ENCODE results near the gene CXCL17. TPM values are rescaled to one million over a fixed set of nuclear protein-coding genes. Genes with fewer than 3 reads are reported as not detected.

The CXCL17 gene
- polyA plus RNA-seq, 2 donors, result 107 to 171 TPM

GRCh38 chr19:42428676-42429075, 14.1 kb downstream of the CXCL17 start:
- Histone ChIP-seq H3K36me3 (ENCODE audit: control insufficient read depth in 2 of 2, insufficient read depth in 2 of 2, low read length in 1 of 2) (peaks cover 0 to 2% of the 10 kb centered on the region in 2 donors), H3K9me3 (ENCODE audit: control insufficient read depth in 2 of 2, insufficient read depth in 1 of 2, low read depth in 1 of 2, low read length in 1 of 2) (no peaks in the 10 kb centered on the region), H3K4me1 (ENCODE audit: control insufficient read depth in 2 of 2, insufficient read depth in 2 of 2, low read length in 1 of 2) (peaks cover 2 to 4% of the 10 kb centered on the region in 2 donors), H3K27me3 (ENCODE audit: control insufficient read depth in 1 of 2, insufficient read depth in 2 of 2, low read length in 2 of 2) (no peaks in the 10 kb centered on the region), H3K27ac (ENCODE audit: low read depth in 2 of 2, low read length in 1 of 2) (no peak overlapping the region), H3K4me3 (ENCODE audit: low read depth in 1 of 2, low read length in 2 of 2) (no peak overlapping the region)
- 86 to 92% methylated on average over 3 of the region's 3 CpGs for WGBS, 2 donors

DNA sequence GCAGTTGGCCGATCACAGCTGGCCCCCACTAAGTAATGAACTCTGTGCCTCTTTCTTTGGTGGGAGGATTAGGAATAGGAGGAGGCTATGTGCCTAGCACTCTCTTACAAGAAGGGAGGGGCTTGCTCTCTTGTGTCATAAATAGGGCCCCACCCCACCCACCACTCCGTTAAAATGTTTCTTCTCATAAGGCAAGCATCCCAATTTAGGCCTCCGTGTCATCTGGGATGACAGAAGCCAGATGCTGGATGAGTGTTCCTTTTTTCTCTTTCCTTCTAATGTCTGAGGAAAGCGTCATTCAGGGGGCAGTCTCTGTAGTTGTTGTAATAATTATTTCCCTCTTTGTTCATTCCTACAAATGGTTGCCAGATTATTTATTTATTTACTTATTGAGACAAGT, 15.4 kb downstream of the CXCL17 start, which contains the start of gene LIPE:
Gene LIPE, minus strand, starts transcription at position 76 of the 400 bp plus-strand sequence. CDS start 239 bp downstream, outside the sequence.
- H3K27ac ChIP-seq (ENCODE audit: low read depth in 2 of 2, low read length in 1 of 2), result no peak within 1 kb of the TSS
- H3K27me3 ChIP-seq (ENCODE audit: control insufficient read depth in 1 of 2, insufficient read depth in 2 of 2, low read length in 2 of 2), result no peaks in the 10 kb centered on the region
- H3K4me1 ChIP-seq (ENCODE audit: control insufficient read depth in 2 of 2, insufficient read depth in 2 of 2, low read length in 1 of 2), result peaks cover 4 to 11% of the 10 kb centered on the region in 2 donors
- 69 to 82% methylated on average over 4 of the region's 4 CpGs for WGBS, 2 donors
- no peak within 1 kb of the TSS for H3K4me3 ChIP-seq (ENCODE audit: low read depth in 1 of 2, low read length in 2 of 2)
- no peaks in the 10 kb centered on the region for H3K36me3 ChIP-seq (ENCODE audit: control insufficient read depth in 2 of 2, insufficient read depth in 2 of 2, low read length in 1 of 2)
- no peaks in the 10 kb centered on the region for H3K9me3 ChIP-seq (ENCODE audit: control insufficient read depth in 2 of 2, insufficient read depth in 1 of 2, low read depth in 1 of 2, low read length in 1 of 2)

GRCh38 chr19:42426643-42427042, 16.1 kb downstream of the CXCL17 start:
- Histone ChIP-seq H3K4me3 (ENCODE audit: low read depth in 1 of 2, low read length in 2 of 2) (no peak overlapping the region), H3K27ac (ENCODE audit: low read depth in 2 of 2, low read length in 1 of 2) (no peak overlapping the region), H3K27me3 (ENCODE audit: control insufficient read depth in 1 of 2, insufficient read depth in 2 of 2, low read length in 2 of 2) (no peaks in the 10 kb centered on the region), H3K9me3 (ENCODE audit: control insufficient read depth in 2 of 2, insufficient read depth in 1 of 2, low read depth in 1 of 2, low read length in 1 of 2) (no peaks in the 10 kb centered on the region), H3K36me3 (ENCODE audit: control insufficient read depth in 2 of 2, insufficient read depth in 2 of 2, low read length in 1 of 2) (no peaks in the 10 kb centered on the region), H3K4me1 (ENCODE audit: control insufficient read depth in 2 of 2, insufficient read depth in 2 of 2, low read length in 1 of 2) (peaks cover 4 to 16% of the 10 kb centered on the region in 2 donors)
- 96 to 98% methylated on average over 3 of the region's 3 CpGs for WGBS, 2 donors

DNA sequence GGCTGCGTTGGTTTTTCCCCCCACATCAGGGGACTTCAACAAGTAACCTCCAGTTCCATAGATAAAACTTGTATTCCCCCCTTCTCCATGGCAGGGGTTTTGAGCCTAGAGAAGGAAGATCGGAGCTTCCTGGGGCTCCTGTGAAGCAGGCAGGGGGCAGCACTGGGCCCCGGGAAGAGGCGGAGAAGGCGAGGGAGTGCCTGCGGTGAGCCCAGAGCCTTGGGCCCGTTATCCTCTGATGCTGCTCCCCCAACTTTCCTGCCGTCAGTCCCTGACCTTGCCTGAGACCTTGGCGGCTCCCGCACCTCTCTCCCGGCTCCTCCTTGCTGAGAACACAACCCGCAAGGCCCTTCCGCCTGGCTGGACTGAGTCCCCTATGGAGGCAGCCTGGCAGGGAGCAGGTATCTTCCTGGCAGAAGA, 18.0 kb downstream of the CXCL17 start:
- no peaks in the 10 kb centered on the region for H3K36me3 ChIP-seq (ENCODE audit: control insufficient read depth in 2 of 2, insufficient read depth in 2 of 2, low read length in 1 of 2)
- WGBS, 2 donors, result 75 to 80% methylated on average over 13 of the region's 13 CpGs
- no peaks in the 10 kb centered on the region for H3K9me3 ChIP-seq (ENCODE audit: control insufficient read depth in 2 of 2, insufficient read depth in 1 of 2, low read depth in 1 of 2, low read length in 1 of 2)
- H3K27ac ChIP-seq (ENCODE audit: low read depth in 2 of 2, low read length in 1 of 2), result no peak overlapping the region
- no peaks in the 10 kb centered on the region for H3K27me3 ChIP-seq (ENCODE audit: control insufficient read depth in 1 of 2, insufficient read depth in 2 of 2, low read length in 2 of 2)
- H3K4me3 ChIP-seq (ENCODE audit: low read depth in 1 of 2, low read length in 2 of 2), result no peak overlapping the region
- peaks cover 4 to 28% of the 10 kb centered on the region in 2 donors for H3K4me1 ChIP-seq (ENCODE audit: control insufficient read depth in 2 of 2, insufficient read depth in 2 of 2, low read length in 1 of 2)

DNA sequence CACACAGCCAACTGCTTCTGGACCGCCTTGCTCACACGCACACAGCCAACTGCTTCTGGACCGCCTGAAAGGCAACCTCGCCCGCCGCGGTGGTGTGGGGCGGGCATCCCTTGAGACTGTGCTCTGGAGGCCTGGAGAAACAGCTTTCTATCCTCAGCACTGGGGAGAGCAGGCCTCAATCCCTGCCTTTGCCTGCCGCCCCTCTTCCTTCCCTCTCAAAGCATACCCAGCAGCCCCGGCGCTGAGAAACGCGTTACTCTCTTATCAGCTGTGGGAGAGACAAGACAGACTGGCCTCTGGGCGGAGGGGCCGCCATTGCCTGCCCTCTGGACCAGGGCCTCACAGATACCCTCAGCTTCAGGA, 18.4 kb downstream of the CXCL17 start:
- WGBS, 2 donors, result 79 to 85% methylated on average over 14 to 15 of the region's 15 CpGs
- no peaks in the 10 kb centered on the region for H3K36me3 ChIP-seq (ENCODE audit: control insufficient read depth in 2 of 2, insufficient read depth in 2 of 2, low read length in 1 of 2)
- H3K9me3 ChIP-seq (ENCODE audit: control insufficient read depth in 2 of 2, insufficient read depth in 1 of 2, low read depth in 1 of 2, low read length in 1 of 2), result no peaks in the 10 kb centered on the region
- peaks cover 6 to 28% of the 10 kb centered on the region in 2 donors for H3K4me1 ChIP-seq (ENCODE audit: control insufficient read depth in 2 of 2, insufficient read depth in 2 of 2, low read length in 1 of 2)
- no peak overlapping the region for H3K27ac ChIP-seq (ENCODE audit: low read depth in 2 of 2, low read length in 1 of 2)
- H3K4me3 ChIP-seq (ENCODE audit: low read depth in 1 of 2, low read length in 2 of 2), result no peak overlapping the region
- no peaks in the 10 kb centered on the region for H3K27me3 ChIP-seq (ENCODE audit: control insufficient read depth in 1 of 2, insufficient read depth in 2 of 2, low read length in 2 of 2)

DNA sequence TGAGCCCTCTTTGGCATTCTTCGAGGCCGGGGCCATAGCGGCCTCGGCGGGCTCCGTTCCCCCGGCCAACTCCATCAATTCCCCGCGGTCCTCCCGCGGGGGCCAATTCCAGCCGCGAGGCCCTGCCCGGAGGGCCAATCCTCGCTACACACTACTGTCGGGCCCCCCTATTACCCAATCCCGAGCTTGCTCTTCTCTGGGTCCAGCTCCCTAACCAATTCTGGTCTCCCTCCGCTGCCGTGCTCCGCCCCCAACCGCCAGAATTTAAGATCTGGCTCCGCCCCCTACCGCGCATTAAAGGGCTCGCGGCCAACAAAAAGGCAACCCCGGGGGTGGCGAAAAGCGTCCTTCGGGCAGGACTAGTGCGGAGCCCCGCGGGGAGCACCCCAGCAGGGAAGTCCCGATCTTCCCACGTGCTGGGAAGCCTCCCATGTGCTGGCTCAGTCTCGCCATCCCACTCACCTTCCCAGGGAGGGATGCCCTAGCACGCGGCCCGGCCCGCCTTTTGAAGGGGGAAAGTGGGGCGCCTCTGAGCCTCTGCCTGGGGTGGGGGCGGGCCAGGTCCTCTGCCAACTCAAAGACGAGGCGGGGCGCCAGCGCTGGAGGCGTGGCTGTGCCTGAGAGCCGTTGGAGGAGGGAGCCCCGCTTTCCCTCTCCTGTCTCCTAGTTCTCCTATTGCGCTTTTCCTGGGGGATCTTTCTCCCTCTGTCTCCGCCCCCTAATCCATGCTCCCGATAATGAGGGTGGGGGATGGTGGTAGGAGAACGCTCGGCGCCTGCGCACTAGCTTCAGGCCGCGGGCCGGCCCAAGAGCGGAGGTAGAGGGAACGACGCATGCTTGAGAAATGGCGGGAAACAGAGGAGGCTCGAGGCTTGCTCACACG, 19.0 kb downstream of the CXCL17 start:
- H3K36me3 ChIP-seq (ENCODE audit: control insufficient read depth in 2 of 2, insufficient read depth in 2 of 2, low read length in 1 of 2), result no peaks in the 10 kb centered on the region
- H3K27me3 ChIP-seq (ENCODE audit: control insufficient read depth in 1 of 2, insufficient read depth in 2 of 2, low read length in 2 of 2), result no peaks in the 10 kb centered on the region
- H3K27ac ChIP-seq (ENCODE audit: low read depth in 2 of 2, low read length in 1 of 2), result peak overlapping the region; percentile 20 to 80
- peak overlapping the region; percentile 66 to 72 for H3K4me3 ChIP-seq (ENCODE audit: low read depth in 1 of 2, low read length in 2 of 2)
- WGBS, 2 donors, result 6 to 8% methylated on average over 62 to 65 of the region's 65 CpGs
- no peaks in the 10 kb centered on the region for H3K9me3 ChIP-seq (ENCODE audit: control insufficient read depth in 2 of 2, insufficient read depth in 1 of 2, low read depth in 1 of 2, low read length in 1 of 2)
- peaks cover 7 to 28% of the 10 kb centered on the region in 2 donors for H3K4me1 ChIP-seq (ENCODE audit: control insufficient read depth in 2 of 2, insufficient read depth in 2 of 2, low read length in 1 of 2)

- no peaks in the 10 kb centered on the region for H3K9me3 ChIP-seq (ENCODE audit: control insufficient read depth in 2 of 2, insufficient read depth in 1 of 2, low read depth in 1 of 2, low read length in 1 of 2)
- H3K4me3 ChIP-seq (ENCODE audit: low read depth in 1 of 2, low read length in 2 of 2), result peak overlapping the region; percentile 66 to 72
- H3K27ac ChIP-seq (ENCODE audit: low read depth in 2 of 2, low read length in 1 of 2), result peak overlapping the region; percentile 62 to 80
- peaks cover 7 to 28% of the 10 kb centered on the region in 2 donors for H3K4me1 ChIP-seq (ENCODE audit: control insufficient read depth in 2 of 2, insufficient read depth in 2 of 2, low read length in 1 of 2)
- H3K27me3 ChIP-seq (ENCODE audit: control insufficient read depth in 1 of 2, insufficient read depth in 2 of 2, low read length in 2 of 2), result no peaks in the 10 kb centered on the region
- 2 to 6% methylated on average over 38 of the region's 38 CpGs for WGBS, 2 donors
- no peaks in the 10 kb centered on the region for H3K36me3 ChIP-seq (ENCODE audit: control insufficient read depth in 2 of 2, insufficient read depth in 2 of 2, low read length in 1 of 2)
Measured at GRCh38 chr19:42422901-42423461, 19.8 kb downstream of the CXCL17 start.

GRCh38 chr19:42422092-42422900, 20.4 kb downstream of the CXCL17 start:
- 38 to 47% methylated on average over 17 of the region's 17 CpGs for WGBS, 2 donors

GRCh38 chr19:42421591-42422031, 21.1 kb downstream of the CXCL17 start:
- Histone ChIP-seq H3K36me3 (ENCODE audit: control insufficient read depth in 2 of 2, insufficient read depth in 2 of 2, low read length in 1 of 2) (no peaks in the 10 kb centered on the region), H3K9me3 (ENCODE audit: control insufficient read depth in 2 of 2, insufficient read depth in 1 of 2, low read depth in 1 of 2, low read length in 1 of 2) (no peaks in the 10 kb centered on the region), H3K4me3 (ENCODE audit: low read depth in 1 of 2, low read length in 2 of 2) (no peak overlapping the region), H3K4me1 (ENCODE audit: control insufficient read depth in 2 of 2, insufficient read depth in 2 of 2, low read length in 1 of 2) (peaks cover 7 to 28% of the 10 kb centered on the region in 2 donors), H3K27ac (ENCODE audit: low read depth in 2 of 2, low read length in 1 of 2) (peak overlapping the region; percentile 62 to 87), H3K27me3 (ENCODE audit: control insufficient read depth in 1 of 2, insufficient read depth in 2 of 2, low read length in 2 of 2) (no peaks in the 10 kb centered on the region)
- WGBS, 2 donors, result 41 to 50% methylated on average over 9 of the region's 9 CpGs

More at GRCh38 chr19:42422092-42422900, 20.4 kb downstream of the CXCL17 start:
- Histone ChIP-seq H3K27me3 (ENCODE audit: control insufficient read depth in 1 of 2, insufficient read depth in 2 of 2, low read length in 2 of 2) (no peaks in the 10 kb centered on the region), H3K9me3 (ENCODE audit: control insufficient read depth in 2 of 2, insufficient read depth in 1 of 2, low read depth in 1 of 2, low read length in 1 of 2) (no peaks in the 10 kb centered on the region), H3K4me3 (ENCODE audit: low read depth in 1 of 2, low read length in 2 of 2) (peak overlapping the region; percentile 66 to 72), H3K4me1 (ENCODE audit: control insufficient read depth in 2 of 2, insufficient read depth in 2 of 2, low read length in 1 of 2) (peaks cover 7 to 28% of the 10 kb centered on the region in 2 donors), H3K27ac (ENCODE audit: low read depth in 2 of 2, low read length in 1 of 2) (peak overlapping the region; percentile 62 to 80), H3K36me3 (ENCODE audit: control insufficient read depth in 2 of 2, insufficient read depth in 2 of 2, low read length in 1 of 2) (no peaks in the 10 kb centered on the region)

All from esophagus (tissue), 2 donors.